Panc1 (cell line): ENCODE measurements around the gene CDKN2B-AS1. TPM values are rescaled to one million over a fixed set of nuclear protein-coding genes. Genes with fewer than 3 reads are reported as not detected.

Experiments used
- ATAC-seq: fragments of 200-7000 bp; cut with Tn5 transposase; 2 replicates; pipeline ENCODE4 v1.9.1; 2020; ENCODE audit warnings: mild to moderate bottlenecking, moderate library complexity
- BruUV-seq: library from RNA; stranded (reverse); fragments of 400-500 nt; replicated peaks from 2 replicates; lab custom pipeline; 2021; lab: Mats Ljungman, UMichigan
- CTCF ChIA-PET: fragments of 300-600 bp; sonication (Branson Sonifier 250); formaldehyde crosslinking; loops from one replicate; lab custom pipeline; 2022; ENCODE audit warnings: antibody characterized with exemption; lab: Charles Lee
- POLR2A ChIA-PET: fragments of 300-600 bp; sonication (Branson Sonifier 250); formaldehyde crosslinking; loops from one replicate; lab custom pipeline; 2022; ENCODE audit warnings: antibody characterized with exemption; lab: Charles Lee
- DNase-seq: peaks from one replicate; pipeline ENCODE4 v3.0.0-alpha.2; 2010; ENCODE audit warnings: low read depth, low spot score
- H3K27ac ChIP-seq: 2 replicates; pipeline ENCODE4 v1.5.1; 2011; ENCODE audit warnings: mild to moderate bottlenecking, low read length, inconsistent platforms
- H3K27me3 ChIP-seq: fragments of 200-500 bp; sonication (Bioruptor generic); 2 replicates; pipeline ENCODE4 v1.6.0; 2014; ENCODE audit warnings: low read length, inconsistent platforms; ENCODE audit not compliant: control insufficient read depth, insufficient read depth
- H3K36me3 ChIP-seq: fragments of 200-500 bp; sonication (Bioruptor generic); 2 replicates; pipeline ENCODE4 v1.5.1; 2014; ENCODE audit warnings: inconsistent platforms, mild to moderate bottlenecking, low read length, moderate library complexity; ENCODE audit not compliant: control insufficient read depth, insufficient read depth
- H3K4me1 ChIP-seq: 2 replicates; pipeline ENCODE4 v1.5.1; 2011; ENCODE audit warnings: inconsistent platforms, mild to moderate bottlenecking, low read length, moderate library complexity; ENCODE audit not compliant: control insufficient read depth, insufficient read depth
- H3K4me3 ChIP-seq, 2 experiments: 2 replicates each; pipeline ENCODE4 v1.5.1; 2011 to 2012; ENCODE audit warnings: low read depth in 2 of 2, low read length in 2 of 2, mild to moderate bottlenecking in 2 of 2, inconsistent platforms in 1 of 2, moderate library complexity in 1 of 2
- H3K9me3 ChIP-seq: fragments of 200-500 bp; sonication (Bioruptor generic); 2 replicates; pipeline ENCODE4 v1.5.1; 2014; ENCODE audit warnings: low read depth, mild to moderate bottlenecking, inconsistent platforms, low read length, moderate library complexity; ENCODE audit not compliant: control insufficient read depth, insufficient read depth
- POLR2AphosphoS5 ChIP-seq: IDR thresholded peaks from 2 replicates; pipeline ENCODE4 v1.6.1; 2012; ENCODE audit warnings: mild to moderate bottlenecking, low read depth, low read length, moderate library complexity
- REST ChIP-seq, 2 experiments: IDR thresholded peaks; 2 replicates each; pipeline ENCODE4 v1.6.1; 2011 to 2012; ENCODE audit warnings: low read depth in 2 of 2, control low read depth in 1 of 2, low read length in 1 of 2, mild to moderate bottlenecking in 1 of 2, moderate library complexity in 1 of 2; ENCODE audit not compliant: insufficient read depth in 1 of 2
- SIN3A ChIP-seq: IDR thresholded peaks from 2 replicates; pipeline ENCODE4 v1.6.1; 2012; ENCODE audit warnings: low read depth, mild to moderate bottlenecking, low read length, moderate library complexity, borderline replicate concordance; ENCODE audit not compliant: insufficient read depth
- TCF7L2 ChIP-seq: IDR thresholded peaks from 2 replicates; pipeline ENCODE4 v1.6.1; 2011; ENCODE audit warnings: mild to moderate bottlenecking, low read depth, low read length, inconsistent platforms
- in situ Hi-C: cut with HindIII; loops from 2 replicates; pipeline ENCODE4 v1.10.0; 2016; ENCODE audit warnings: low sequenced_read_pairs, low pct_unique_long_range_greater_than_20kb
- intact Hi-C: fragments of 100-400 bp; cut with micrococcal nuclease; formaldehyde crosslinking; loops from one replicate; pipeline ENCODE4 v1.10.0; 2022; ENCODE audit not compliant: unreplicated experiment
- total RNA-seq: library from RNA; stranded (reverse); gene quantifications from one replicate; pipeline ENCODE4 v1.2.1, GENCODE V29; 2021; ENCODE audit not compliant: unreplicated experiment
- TF ChIP-seq, protein P1 (sequence below): fragments of 450-650 bp; IDR thresholded peaks from 2 replicates; pipeline ENCODE4 v1.5.1; 2017; ENCODE audit warnings: mild to moderate bottlenecking

CDKN2B-AS1 gene
- total RNA-seq, 1 experiment from 2014 or later, result not detected

DNA sequence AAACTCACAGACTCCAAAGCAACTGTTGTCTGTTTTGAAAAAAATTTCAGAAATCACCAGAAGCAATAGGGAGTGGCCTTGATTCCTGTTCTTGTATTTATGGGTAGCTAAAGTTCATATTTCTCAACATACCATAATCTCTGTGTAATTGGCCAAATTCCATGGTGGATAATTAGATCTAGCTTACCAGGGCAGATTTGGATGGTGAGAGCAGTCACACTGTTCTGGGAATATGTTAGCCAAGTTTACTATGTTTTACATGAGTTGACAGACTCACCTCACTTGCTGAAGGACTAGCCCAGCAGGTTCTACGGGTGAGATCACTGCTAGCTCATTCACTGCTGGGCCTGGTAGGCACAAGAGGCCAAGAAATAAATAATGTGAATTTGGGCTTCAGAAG is 47.2 kb downstream of the CDKN2B-AS1 start:
- H3K4me3 ChIP-seq, result no peak overlapping the region

DNA sequence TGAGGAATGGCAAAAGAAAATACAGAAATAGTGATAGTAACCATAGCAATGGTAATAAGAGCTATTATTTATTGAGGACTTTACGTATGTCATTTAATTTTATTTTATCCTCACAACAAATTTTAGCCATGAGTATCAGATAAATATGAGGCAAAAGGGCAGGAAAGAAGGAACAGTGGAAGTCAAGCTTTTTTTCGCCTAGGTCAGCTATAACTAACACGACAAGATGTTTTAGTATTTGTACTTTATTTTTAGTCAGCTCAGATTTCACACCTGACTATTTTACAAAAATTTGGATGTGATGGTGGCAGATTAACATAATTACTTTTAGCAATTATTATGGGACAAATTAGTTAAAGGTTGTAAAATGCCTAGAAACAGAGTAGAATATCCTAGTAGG is 49.3 kb downstream of the CDKN2B-AS1 start:
- DNase-seq (no peak), ATAC-seq (no peak)
- intact Hi-C loops (no loop called here), in situ Hi-C loops (no loop called here)
- no peaks in the 10 kb centered on the region for H3K27me3 ChIP-seq
- TF ChIP-seq TCF7L2 (no peak), REST (IDR thresholded peaks at IDR 0.05; ENCODE audit: insufficient read depth in 1 of 2, low read depth in 2 of 2, low read length in 1 of 2) (no peak), POLR2AphosphoS5 (no peak), SIN3A (no peak)
- TF ChIP-seq, protein P1, sequence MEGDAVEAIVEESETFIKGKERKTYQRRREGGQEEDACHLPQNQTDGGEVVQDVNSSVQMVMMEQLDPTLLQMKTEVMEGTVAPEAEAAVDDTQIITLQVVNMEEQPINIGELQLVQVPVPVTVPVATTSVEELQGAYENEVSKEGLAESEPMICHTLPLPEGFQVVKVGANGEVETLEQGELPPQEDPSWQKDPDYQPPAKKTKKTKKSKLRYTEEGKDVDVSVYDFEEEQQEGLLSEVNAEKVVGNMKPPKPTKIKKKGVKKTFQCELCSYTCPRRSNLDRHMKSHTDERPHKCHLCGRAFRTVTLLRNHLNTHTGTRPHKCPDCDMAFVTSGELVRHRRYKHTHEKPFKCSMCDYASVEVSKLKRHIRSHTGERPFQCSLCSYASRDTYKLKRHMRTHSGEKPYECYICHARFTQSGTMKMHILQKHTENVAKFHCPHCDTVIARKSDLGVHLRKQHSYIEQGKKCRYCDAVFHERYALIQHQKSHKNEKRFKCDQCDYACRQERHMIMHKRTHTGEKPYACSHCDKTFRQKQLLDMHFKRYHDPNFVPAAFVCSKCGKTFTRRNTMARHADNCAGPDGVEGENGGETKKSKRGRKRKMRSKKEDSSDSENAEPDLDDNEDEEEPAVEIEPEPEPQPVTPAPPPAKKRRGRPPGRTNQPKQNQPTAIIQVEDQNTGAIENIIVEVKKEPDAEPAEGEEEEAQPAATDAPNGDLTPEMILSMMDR, result no peak
- H3K9me3 ChIP-seq, result no peaks in the 10 kb centered on the region
- no TSS peak for BruUV-seq
- ChIA-PET POLR2A (no interaction called here), CTCF (no interaction called here)
- no peaks in the 10 kb centered on the region for H3K36me3 ChIP-seq
- H3K4me1 ChIP-seq, result no peaks in the 10 kb centered on the region
- no peak overlapping the region for H3K27ac ChIP-seq
- no peak overlapping the region for H3K4me3 ChIP-seq

More for the DNA sequence above, 47.2 kb downstream of the CDKN2B-AS1 start:
- ChIA-PET CTCF (no interaction called here), POLR2A (no interaction called here)
- no peak for TF ChIP-seq TCF7L2
- TF ChIP-seq, protein P1, result no peak
- TF ChIP-seq REST (IDR thresholded peaks at IDR 0.05; ENCODE audit: insufficient read depth in 1 of 2, low read depth in 2 of 2, low read length in 1 of 2), result no peak
- TF ChIP-seq SIN3A, result no peak
- no peak for TF ChIP-seq POLR2AphosphoS5
- BruUV-seq, result no TSS peak
- Histone ChIP-seq H3K27me3 (no peaks in the 10 kb centered on the region), H3K27ac (no peak overlapping the region), H3K36me3 (no peaks in the 10 kb centered on the region), H3K4me1 (no peaks in the 10 kb centered on the region), H3K9me3 (no peaks in the 10 kb centered on the region)
- ATAC-seq, result no peak
- DNase-seq, result no peak
- in situ Hi-C loops, result no loop called here
- intact Hi-C loops, result no loop called here
